ENCODE measurements around the gene CCDC137. TPM values are rescaled to one million over a fixed set of nuclear protein-coding genes. Genes with fewer than 3 reads are reported as not detected.
A peak's percentile ranks its signal among the peaks of the same experiment; 100 is the strongest.

CCDC137 gene
- total RNA-seq, 2 donors from 2014 or later, result 7.3 to 10.8 TPM

- Histone ChIP-seq H3K9me3 (no peaks in the 10 kb centered on the region), H3K4me1 (ENCODE audit: control insufficient read depth in 1 of 2, low read depth in 2 of 2) (no peaks in the 10 kb centered on the region), H3K4me3 (no peak overlapping the region), H3K36me3 (peaks cover 18% of the 10 kb centered on the region), H3K27ac (no peak overlapping the region), H3K27me3 (replicated peaks; ENCODE audit: insufficient read depth) (no peaks in the 10 kb centered on the region)
- DNase-seq (ENCODE audit: low spot score), result no peak
- ATAC-seq (ENCODE audit: insufficient number of reproducible peaks, low FRiP score, low read depth), result no peak
- TF ChIP-seq, protein P1, sequence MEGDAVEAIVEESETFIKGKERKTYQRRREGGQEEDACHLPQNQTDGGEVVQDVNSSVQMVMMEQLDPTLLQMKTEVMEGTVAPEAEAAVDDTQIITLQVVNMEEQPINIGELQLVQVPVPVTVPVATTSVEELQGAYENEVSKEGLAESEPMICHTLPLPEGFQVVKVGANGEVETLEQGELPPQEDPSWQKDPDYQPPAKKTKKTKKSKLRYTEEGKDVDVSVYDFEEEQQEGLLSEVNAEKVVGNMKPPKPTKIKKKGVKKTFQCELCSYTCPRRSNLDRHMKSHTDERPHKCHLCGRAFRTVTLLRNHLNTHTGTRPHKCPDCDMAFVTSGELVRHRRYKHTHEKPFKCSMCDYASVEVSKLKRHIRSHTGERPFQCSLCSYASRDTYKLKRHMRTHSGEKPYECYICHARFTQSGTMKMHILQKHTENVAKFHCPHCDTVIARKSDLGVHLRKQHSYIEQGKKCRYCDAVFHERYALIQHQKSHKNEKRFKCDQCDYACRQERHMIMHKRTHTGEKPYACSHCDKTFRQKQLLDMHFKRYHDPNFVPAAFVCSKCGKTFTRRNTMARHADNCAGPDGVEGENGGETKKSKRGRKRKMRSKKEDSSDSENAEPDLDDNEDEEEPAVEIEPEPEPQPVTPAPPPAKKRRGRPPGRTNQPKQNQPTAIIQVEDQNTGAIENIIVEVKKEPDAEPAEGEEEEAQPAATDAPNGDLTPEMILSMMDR (IDR thresholded peaks at IDR 0.05), result no peak
These were observed 10.4 kb downstream of the CCDC137 start for GRCh38 chr17:81676906-81677305.

GRCh38 chr17:81680150-81680549, 13.6 kb downstream of the CCDC137 start:
- no peaks in the 10 kb centered on the region for H3K27me3 ChIP-seq (replicated peaks; ENCODE audit: insufficient read depth)
- H3K27ac ChIP-seq, result no peak overlapping the region
- ATAC-seq (ENCODE audit: insufficient number of reproducible peaks, low FRiP score, low read depth) (no peak), DNase-seq (ENCODE audit: low spot score) (no peak)
- TF ChIP-seq, protein P1 (IDR thresholded peaks at IDR 0.05), result no peak
- H3K36me3 ChIP-seq, result no peaks in the 10 kb centered on the region
- H3K9me3 ChIP-seq, result no peaks in the 10 kb centered on the region
- peaks cover 14 to 16% of the 10 kb centered on the region in 2 donors for H3K4me1 ChIP-seq (ENCODE audit: control insufficient read depth in 1 of 2, low read depth in 2 of 2)
- H3K4me3 ChIP-seq, result no peak overlapping the region

GRCh38 chr17:81681672-81682071, 15.1 kb downstream of the CCDC137 start:
- peaks cover 12% of the 10 kb centered on the region for H3K36me3 ChIP-seq
- H3K4me3 ChIP-seq, result no peak overlapping the region
- TF ChIP-seq, protein P1 (IDR thresholded peaks at IDR 0.05), result no peak
- no peak overlapping the region for H3K27ac ChIP-seq
- peaks cover 19 to 24% of the 10 kb centered on the region in 2 donors for H3K4me1 ChIP-seq (ENCODE audit: control insufficient read depth in 1 of 2, low read depth in 2 of 2)
- no peak for DNase-seq (ENCODE audit: low spot score)
- no peaks in the 10 kb centered on the region for H3K27me3 ChIP-seq (replicated peaks; ENCODE audit: insufficient read depth)
- no peaks in the 10 kb centered on the region for H3K9me3 ChIP-seq
- no peak for ATAC-seq (ENCODE audit: insufficient number of reproducible peaks, low FRiP score, low read depth)

DNA sequence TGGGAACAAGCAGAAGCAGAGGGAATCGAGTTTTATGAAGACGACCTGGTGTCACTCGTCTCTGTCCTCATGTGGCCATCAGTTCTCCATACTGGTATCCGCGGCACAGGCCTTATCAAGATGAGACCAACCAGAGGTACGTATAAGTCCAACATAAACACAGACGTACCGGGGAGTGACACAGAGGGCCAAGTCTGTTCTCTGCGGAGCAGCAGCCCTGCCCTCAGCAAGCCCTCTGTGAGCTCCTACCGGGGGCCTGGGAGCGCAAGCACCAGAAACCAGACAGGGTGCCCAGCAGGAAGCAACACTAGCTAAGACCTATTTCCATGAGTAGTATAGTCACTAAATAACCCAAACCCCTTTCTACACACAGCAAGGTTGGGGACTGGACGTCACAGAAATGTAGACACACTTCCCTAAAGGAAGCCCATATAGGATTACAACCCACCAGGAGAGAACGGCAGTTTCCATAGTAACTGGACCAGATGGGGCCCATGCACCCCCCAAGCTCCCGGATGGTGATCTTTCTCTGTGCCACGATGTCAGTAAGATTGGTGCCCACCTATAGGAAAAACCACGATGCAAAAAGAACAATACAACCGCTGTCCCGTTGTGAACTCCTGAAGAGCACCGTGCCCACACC, 16.1 kb downstream of the CCDC137 start:
- peaks cover 19 to 24% of the 10 kb centered on the region in 2 donors for H3K4me1 ChIP-seq (ENCODE audit: control insufficient read depth in 1 of 2, low read depth in 2 of 2)

DNA sequence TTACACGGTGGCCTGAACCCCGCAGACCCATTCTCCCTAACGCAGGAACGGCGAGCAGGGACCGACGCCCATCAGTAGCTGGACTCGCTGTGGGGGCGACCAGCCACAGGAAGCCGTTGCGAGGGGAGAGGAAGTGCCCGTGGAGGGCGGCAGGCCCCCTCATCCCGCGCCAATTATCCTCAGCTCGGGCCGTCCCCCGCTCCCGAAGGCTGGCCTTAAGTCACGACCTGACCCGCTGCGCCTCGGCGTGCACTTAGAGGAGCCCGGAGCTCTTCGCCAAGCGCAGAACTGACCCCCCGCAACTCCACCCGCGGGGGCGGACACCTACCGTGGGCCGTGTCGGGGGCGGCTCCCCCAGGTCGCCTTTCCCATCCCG, 16.7 kb downstream of the CCDC137 start:
- peaks cover 26% of the 10 kb centered on the region for H3K36me3 ChIP-seq
- H3K27me3 ChIP-seq (replicated peaks; ENCODE audit: insufficient read depth), result no peaks in the 10 kb centered on the region
- H3K4me1 ChIP-seq (ENCODE audit: control insufficient read depth in 1 of 2, low read depth in 2 of 2), result peaks cover 19 to 24% of the 10 kb centered on the region in 2 donors
- ATAC-seq (ENCODE audit: insufficient number of reproducible peaks, low FRiP score, low read depth), result no peak
- no peak for DNase-seq (ENCODE audit: low spot score)
- H3K27ac ChIP-seq, result peak overlapping the region; percentile 69 to 84
- peak overlapping the region; percentile 93 for H3K4me3 ChIP-seq
- TF ChIP-seq, protein P1 (IDR thresholded peaks at IDR 0.05), result no peak
- no peaks in the 10 kb centered on the region for H3K9me3 ChIP-seq

More for the DNA sequence above, 16.1 kb downstream of the CCDC137 start:
- no peaks in the 10 kb centered on the region for H3K27me3 ChIP-seq (replicated peaks; ENCODE audit: insufficient read depth)
- H3K4me3 ChIP-seq, result peak overlapping the region; percentile 93
- TF ChIP-seq, protein P1 (IDR thresholded peaks at IDR 0.05), result no peak
- no peak for ATAC-seq (ENCODE audit: insufficient number of reproducible peaks, low FRiP score, low read depth)
- DNase-seq (ENCODE audit: low spot score), result no peak
- H3K9me3 ChIP-seq, result no peaks in the 10 kb centered on the region
- peaks cover 21% of the 10 kb centered on the region for H3K36me3 ChIP-seq
- peak overlapping the region in 1 of 2 donors; percentile 84 for H3K27ac ChIP-seq

Data from thoracic aorta (tissue), 2 donors.